Skeletal muscle satellite cell (primary cell): Measurements from ENCODE around the gene PTOV1.
A peak's percentile ranks its signal among the peaks of the same experiment; 100 is the strongest.
"Not testable (repeated sequence)": the region's sequence is repeated elsewhere in the genome, so short reads cannot be mapped to it uniquely, and the experiment has no call there.

ENCODE experiments used
- H3K27me3 ChIP-seq: 2 replicates; pipeline ENCODE4 v1.7.0; 2013; ENCODE audit warnings: low read length; ENCODE audit not compliant: control insufficient read depth, insufficient read depth
- H3K36me3 ChIP-seq: 2 replicates; pipeline ENCODE4 v1.7.0; 2013; ENCODE audit warnings: mild to moderate bottlenecking, control low read depth, low read length; ENCODE audit not compliant: insufficient read depth
- H3K4me1 ChIP-seq: 2 replicates; pipeline ENCODE4 v1.7.0; 2013; ENCODE audit warnings: low read length; ENCODE audit not compliant: control insufficient read depth, insufficient read depth
- H3K4me2 ChIP-seq: 2 replicates; pipeline ENCODE4 v1.7.0; 2013; ENCODE audit warnings: mild to moderate bottlenecking, low read length
- H3K4me3 ChIP-seq: 2 replicates; pipeline ENCODE4 v1.7.0; 2013; ENCODE audit warnings: low read length
- H3K9ac ChIP-seq: 2 replicates; pipeline ENCODE4 v1.7.0; 2013; ENCODE audit warnings: mild to moderate bottlenecking, low read depth, low read length, moderate library complexity
- H3K9me3 ChIP-seq: replicated peaks from 2 replicates; pipeline ENCODE4 v1.7.0; 2013; ENCODE audit warnings: mild to moderate bottlenecking, control low read depth, low read length

Gene PTOV1

GRCh38 chr19:49809160-49809940 is 41.6 kb upstream of the PTOV1 start:
- H3K27me3 ChIP-seq = no peaks in the 10 kb centered on the region
- H3K4me3 ChIP-seq = peak overlapping the region; percentile 81
- H3K9ac ChIP-seq = peak overlapping the region; percentile 75
- H3K4me1 ChIP-seq = peaks cover 23% of the 10 kb centered on the region
- peak overlapping the region; percentile 98 for H3K4me2 ChIP-seq
- peaks cover 34% of the 10 kb centered on the region for H3K36me3 ChIP-seq
- no peaks in the 10 kb centered on the region for H3K9me3 ChIP-seq

GRCh38 chr19:49809941-49810389 is 41.0 kb upstream of the PTOV1 start:
- H3K4me3 ChIP-seq = no peak overlapping the region
- H3K27me3 ChIP-seq = no peaks in the 10 kb centered on the region
- H3K9ac ChIP-seq = no peak overlapping the region
- peak overlapping the region; percentile 98 for H3K4me2 ChIP-seq
- H3K36me3 ChIP-seq = peaks cover 28% of the 10 kb centered on the region
- peaks cover 27% of the 10 kb centered on the region for H3K4me1 ChIP-seq
- H3K9me3 ChIP-seq = no peaks in the 10 kb centered on the region

GRCh38 chr19:49811328-49811727 is 39.6 kb upstream of the PTOV1 start:
- Histone ChIP-seq H3K4me2 (no peak overlapping the region), H3K4me1 (peaks cover 27% of the 10 kb centered on the region), H3K4me3 (no peak overlapping the region), H3K36me3 (peaks cover 16% of the 10 kb centered on the region), H3K9me3 (no peaks in the 10 kb centered on the region), H3K9ac (no peak overlapping the region), H3K27me3 (no peaks in the 10 kb centered on the region)

- Histone ChIP-seq H3K9me3 (no peaks in the 10 kb centered on the region), H3K4me2 (peak overlapping the region; percentile 79), H3K4me1 (peaks cover 27% of the 10 kb centered on the region), H3K4me3 (peak overlapping the region; percentile 73), H3K27me3 (no peaks in the 10 kb centered on the region), H3K9ac (peak overlapping the region; percentile 83), H3K36me3 (peaks cover 8% of the 10 kb centered on the region)
These were observed 38.4 kb upstream of the PTOV1 start for GRCh38 chr19:49812452-49812996.

GRCh38 chr19:49812997-49813861 is 37.7 kb upstream of the PTOV1 start, which contains the start of gene FUZ:
Gene FUZ, minus strand, starts transcription at chr19:49813292. Its CDS starts 186 bp downstream, at chr19:49813106.
- Histone ChIP-seq H3K4me2 (peak within 1 kb of the TSS; percentile 79), H3K27me3 (no peaks in the 10 kb centered on the region), H3K9me3 (no peaks in the 10 kb centered on the region), H3K4me3 (peak within 1 kb of the TSS; percentile 73), H3K36me3 (peaks cover under 1% of the 10 kb centered on the region), H3K9ac (peak within 1 kb of the TSS; percentile 83), H3K4me1 (peaks cover 27% of the 10 kb centered on the region)

- Histone ChIP-seq H3K27me3 (no peaks in the 10 kb centered on the region), H3K4me2 (peak overlapping the region; percentile 79), H3K36me3 (no peaks in the 10 kb centered on the region), H3K4me1 (peaks cover 24% of the 10 kb centered on the region), H3K9me3 (no peaks in the 10 kb centered on the region), H3K4me3 (peak overlapping the region; percentile 73), H3K9ac (peak overlapping the region; percentile 83)
These were observed 36.9 kb upstream of the PTOV1 start for GRCh38 chr19:49814010-49814409.

- H3K36me3 ChIP-seq = no peaks in the 10 kb centered on the region
- peak overlapping the region; percentile 82 for H3K4me2 ChIP-seq
- H3K9ac ChIP-seq = peak overlapping the region; percentile 77
- H3K9me3 ChIP-seq = no peaks in the 10 kb centered on the region
- H3K4me1 ChIP-seq = peaks cover 25% of the 10 kb centered on the region
- no peaks in the 10 kb centered on the region for H3K27me3 ChIP-seq
- no peak overlapping the region for H3K4me3 ChIP-seq
These were observed 34.4 kb upstream of the PTOV1 start for GRCh38 chr19:49816590-49816989.

- H3K36me3 ChIP-seq = peaks cover 2% of the 10 kb centered on the region
- peak within 1 kb of the TSS; percentile 88 for H3K4me3 ChIP-seq
- H3K4me2 ChIP-seq = peak within 1 kb of the TSS; percentile 82
- no peaks in the 10 kb centered on the region for H3K9me3 ChIP-seq
- H3K4me1 ChIP-seq = peaks cover 19% of the 10 kb centered on the region
- H3K9ac ChIP-seq = peak within 1 kb of the TSS; percentile 93
- H3K27me3 ChIP-seq = no peaks in the 10 kb centered on the region
These were observed 32.9 kb upstream of the PTOV1 start, which contains the start of gene MED25 for GRCh38 chr19:49817964-49818648. Gene MED25, plus strand, starts transcription at chr19:49818289. Its CDS starts 53 bp downstream, at chr19:49818342.

- Histone ChIP-seq H3K4me1 (peaks cover 18% of the 10 kb centered on the region), H3K9ac (peak overlapping the region; percentile 93), H3K4me3 (peak overlapping the region; percentile 88), H3K4me2 (peak overlapping the region; percentile 82), H3K36me3 (peaks cover 9% of the 10 kb centered on the region), H3K9me3 (no peaks in the 10 kb centered on the region), H3K27me3 (no peaks in the 10 kb centered on the region)
These were observed 32.1 kb upstream of the PTOV1 start for GRCh38 chr19:49818649-49819370.

- H3K9me3 ChIP-seq, H3K27me3 ChIP-seq: not testable (repeated sequence)
- Histone ChIP-seq H3K4me2 (peak overlapping the region; percentile 82), H3K4me1 (peaks cover 11% of the 10 kb centered on the region), H3K36me3 (peaks cover 14% of the 10 kb centered on the region), H3K9ac (peak overlapping the region; percentile 93), H3K4me3 (peak overlapping the region; percentile 88)
These were observed 31.4 kb upstream of the PTOV1 start for GRCh38 chr19:49819452-49820115.
